HEK293 (cell line): Measurements from ENCODE around the gene ARL3.

ENCODE experiments used
- CTCF ChIA-PET: fragments of 350-600 bp; formaldehyde crosslinking; extraction: SDS; loops from one replicate; lab custom pipeline; 2021; ENCODE audit warnings: antibody characterized with exemption; lab: Yijun Ruan, JAX
- POLR2A ChIA-PET: fragments of 300-600 bp; formaldehyde crosslinking; extraction: SDS; loops from one replicate; lab custom pipeline; 2020; ENCODE audit warnings: antibody characterized with exemption, inconsistent platforms; lab: Yijun Ruan, JAX
- H3K27ac ChIP-seq: fragments of 200-500 bp; sonication (Bioruptor generic); 2 replicates; pipeline ENCODE4 v1.5.1; 2014; ENCODE audit warnings: low read depth, low read length, control low read depth, inconsistent platforms; ENCODE audit errors: extremely low read depth
- H3K36me3 ChIP-seq, 2 experiments: fragments of 200-500 bp in 1 of 2; sonication (Bioruptor generic) in 1 of 2; 1 replicate in 1 of 2; 2 replicates in 1 of 2; pipeline ENCODE4 v1.5.1; 2014 to 2017; ENCODE audit warnings: inconsistent platforms in 2 of 2, low read length in 2 of 2; ENCODE audit not compliant: control insufficient read depth in 2 of 2, insufficient read depth in 1 of 2
- H3K4me1 ChIP-seq: fragments of 200-500 bp; sonication (Bioruptor generic); 2 replicates; pipeline ENCODE4 v1.5.1; 2014; ENCODE audit warnings: mild to moderate bottlenecking, low read length, inconsistent platforms; ENCODE audit not compliant: control insufficient read depth, insufficient read depth
- H3K4me3 ChIP-seq: 2 replicates; pipeline ENCODE4 v1.5.1; 2011; ENCODE audit warnings: low read depth, mild to moderate bottlenecking, control low read depth, low read length, moderate library complexity
- H3K9me3 ChIP-seq: fragments of 200-500 bp; sonication (Bioruptor generic); 2 replicates; pipeline ENCODE4 v1.5.1; 2014; ENCODE audit warnings: low read depth, low read length, inconsistent platforms; ENCODE audit not compliant: control insufficient read depth, insufficient read depth
- BCL11A ChIP-seq: fragments of 450-650 bp; formaldehyde crosslinking; IDR thresholded peaks from 2 replicates; pipeline ENCODE4 v1.5.1; 2016; ENCODE audit warnings: low read depth, missing biosample characterization, missing genetic modification characterization
- GLIS1 ChIP-seq: fragments of 450-650 bp; formaldehyde crosslinking; IDR thresholded peaks from 2 replicates; pipeline ENCODE4 v1.5.1; 2016; ENCODE audit warnings: missing biosample characterization, missing genetic modification characterization
- HOXA7 ChIP-seq: sonication (generic); formaldehyde crosslinking; IDR thresholded peaks from 2 replicates; pipeline ENCODE4 v1.8.1; 2022; ENCODE audit warnings: missing genetic modification reagents, borderline replicate concordance
- PBX3 ChIP-seq: sonication (generic); formaldehyde crosslinking; IDR thresholded peaks from 2 replicates; pipeline ENCODE4 v1.8.1; 2022; ENCODE audit warnings: mild to moderate bottlenecking, moderate library complexity, missing genetic modification reagents
- RBAK ChIP-seq: fragments of 450-650 bp; formaldehyde crosslinking; IDR thresholded peaks from 2 replicates; pipeline ENCODE4 v1.5.1; 2016; ENCODE audit warnings: missing biosample characterization, missing genetic modification characterization
- TRIM28 ChIP-seq: IDR thresholded peaks from 2 replicates; pipeline ENCODE4 v1.6.1; 2011; ENCODE audit warnings: low read length, control low read depth, borderline replicate concordance
- ZBTB20 ChIP-seq: fragments of 450-650 bp; formaldehyde crosslinking; IDR thresholded peaks from 2 replicates; pipeline ENCODE4 v1.5.1; 2016; ENCODE audit warnings: missing biosample characterization, missing genetic modification characterization
- ZNF2 ChIP-seq: fragments of 450-650 bp; formaldehyde crosslinking; IDR thresholded peaks from 2 replicates; pipeline ENCODE4 v1.5.1; 2016; ENCODE audit warnings: missing biosample characterization, missing genetic modification characterization
- ZNF280D ChIP-seq: fragments of 450-650 bp; formaldehyde crosslinking; IDR thresholded peaks from 2 replicates; pipeline ENCODE4 v1.5.1; 2016; ENCODE audit warnings: missing biosample characterization, missing genetic modification characterization
- ZNF341 ChIP-seq: fragments of 450-650 bp; formaldehyde crosslinking; IDR thresholded peaks from 2 replicates; pipeline ENCODE4; 2016; ENCODE audit warnings: low read depth, missing biosample characterization, missing genetic modification characterization
- ZNF398 ChIP-seq: fragments of 450-650 bp; formaldehyde crosslinking; IDR thresholded peaks from 2 replicates; pipeline ENCODE4 v1.5.1; 2017; ENCODE audit warnings: missing biosample characterization, missing genetic modification characterization
- ZNF473 ChIP-seq: fragments of 450-650 bp; formaldehyde crosslinking; IDR thresholded peaks from 2 replicates; pipeline ENCODE4 v1.5.1; 2017; ENCODE audit warnings: missing biosample characterization, missing genetic modification characterization
- ZNF48 ChIP-seq: fragments of 450-650 bp; formaldehyde crosslinking; IDR thresholded peaks from 2 replicates; pipeline ENCODE4 v1.5.1; 2016; ENCODE audit warnings: missing biosample characterization, missing genetic modification characterization
- ZNF513 ChIP-seq: fragments of 450-650 bp; IDR thresholded peaks from 2 replicates; pipeline ENCODE4 v1.5.1; 2018; ENCODE audit warnings: missing biosample characterization, missing genetic modification characterization
- ZNF571 ChIP-seq: fragments of 450-650 bp; formaldehyde crosslinking; IDR thresholded peaks from 2 replicates; pipeline ENCODE4 v1.5.0; 2017; ENCODE audit warnings: missing biosample characterization, missing genetic modification characterization
- ZNF585B ChIP-seq: fragments of 450-650 bp; formaldehyde crosslinking; IDR thresholded peaks from 2 replicates; pipeline ENCODE4 v1.5.1; 2016; ENCODE audit warnings: missing biosample characterization, missing genetic modification characterization
- ZNF600 ChIP-seq: fragments of 450-650 bp; formaldehyde crosslinking; IDR thresholded peaks from 2 replicates; pipeline ENCODE4 v1.5.1; 2016; ENCODE audit warnings: missing biosample characterization, missing genetic modification characterization
- ZNF76 ChIP-seq: fragments of 450-650 bp; formaldehyde crosslinking; IDR thresholded peaks from 2 replicates; pipeline ENCODE4; 2016; ENCODE audit warnings: low read depth, missing biosample characterization, missing genetic modification characterization, borderline replicate concordance
- ZNF843 ChIP-seq: fragments of 450-650 bp; formaldehyde crosslinking; IDR thresholded peaks from 2 replicates; pipeline ENCODE4 v1.5.1; 2016; ENCODE audit warnings: missing biosample characterization, missing genetic modification characterization

ARL3 gene

GRCh38 chr10:102721954-102722353 lies 7.8 kb upstream of the ARL3 start:
- H3K9me3 ChIP-seq, result no peaks in the 10 kb centered on the region
- CTCF ChIA-PET, result interaction anchor here (1.0 kb wide), 1 partner anchor 43 kb away, joined by 3 read pairs; no protein-coding TSS in a partner anchor
- H3K36me3 ChIP-seq, result peaks cover 17 to 40% of the 10 kb centered on the region in 2 experiments; a peak in 2 of 3 replicates
- H3K4me3 ChIP-seq, result no peak overlapping the region
- H3K4me1 ChIP-seq, result peaks cover 12% of the 10 kb centered on the region
- POLR2A ChIA-PET, result no interaction called here
- H3K27ac ChIP-seq, result no peak overlapping the region
- TF ChIP-seq ZNF513 (tag by site-specific recombination) (no peak), GLIS1 (tag by site-specific recombination) (no peak), ZNF398 (tag by site-specific recombination) (no peak), ZNF48 (tag by site-specific recombination) (no peak), ZNF473 (tag by site-specific recombination) (no peak), ZNF76 (tag by site-specific recombination) (no peak), PBX3 (CRISPR knock-in tag) (no peak), ZBTB20 (tag by site-specific recombination) (no peak), ZNF2 (tag by site-specific recombination) (no peak), ZNF600 (no peak), ZNF843 (tag by site-specific recombination) (no peak), ZNF280D (no peak), ZNF571 (no peak), HOXA7 (CRISPR knock-in tag) (no peak), ZNF341 (tag by site-specific recombination) (no peak), TRIM28 (no peak), BCL11A (tag by site-specific recombination) (no peak), RBAK (tag by site-specific recombination) (no peak), ZNF585B (tag by site-specific recombination) (no peak)
